Choroid plexus epithelial cell (primary cell): ENCODE measurements around the gene AP4B1.

ENCODE experiments used
- DNase-seq: peaks from one replicate; pipeline ENCODE4 v3.0.0-alpha.2; 2010; ENCODE audit warnings: low read depth
- H3K4me3 ChIP-seq: 2 replicates; pipeline ENCODE4 v1.5.1; 2011; ENCODE audit warnings: low read depth, mild to moderate bottlenecking, control low read depth, low read length, moderate library complexity
- CTCF ChIP-seq: conservative IDR thresholded peaks from 2 replicates; pipeline ENCODE4 v1.5.1; 2011; ENCODE audit warnings: low read depth, mild to moderate bottlenecking, control low read depth, inconsistent platforms, low read length, moderate library complexity

Gene AP4B1

GRCh38 chr1:113946112-113946511 lies 41.5 kb upstream of the AP4B1 start:
- no peak for TF ChIP-seq CTCF
- DNase-seq = no peak
- H3K4me3 ChIP-seq = no peak overlapping the region

DNA sequence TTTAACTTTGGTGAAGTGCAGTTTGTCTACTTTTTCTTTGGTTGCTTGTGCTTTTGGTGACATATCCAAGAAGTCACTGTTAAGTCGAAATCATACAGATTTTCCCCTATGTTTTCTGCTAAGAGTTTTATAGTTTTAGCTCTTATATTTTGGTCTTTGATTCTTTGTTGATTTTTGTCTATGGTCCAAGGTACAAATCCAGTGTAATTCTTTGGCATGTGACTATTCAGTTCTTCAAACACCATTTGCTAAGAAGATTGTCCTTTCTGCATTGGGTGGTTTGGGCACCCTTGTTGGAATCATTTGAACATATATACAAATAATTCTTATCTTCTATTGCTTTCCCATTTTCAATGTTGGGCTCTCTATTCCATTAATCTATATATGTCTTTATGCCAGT lies 40.7 kb upstream of the AP4B1 start:
- no peak for TF ChIP-seq CTCF
- H3K4me3 ChIP-seq = no peak overlapping the region
- DNase-seq = no peak

DNA sequence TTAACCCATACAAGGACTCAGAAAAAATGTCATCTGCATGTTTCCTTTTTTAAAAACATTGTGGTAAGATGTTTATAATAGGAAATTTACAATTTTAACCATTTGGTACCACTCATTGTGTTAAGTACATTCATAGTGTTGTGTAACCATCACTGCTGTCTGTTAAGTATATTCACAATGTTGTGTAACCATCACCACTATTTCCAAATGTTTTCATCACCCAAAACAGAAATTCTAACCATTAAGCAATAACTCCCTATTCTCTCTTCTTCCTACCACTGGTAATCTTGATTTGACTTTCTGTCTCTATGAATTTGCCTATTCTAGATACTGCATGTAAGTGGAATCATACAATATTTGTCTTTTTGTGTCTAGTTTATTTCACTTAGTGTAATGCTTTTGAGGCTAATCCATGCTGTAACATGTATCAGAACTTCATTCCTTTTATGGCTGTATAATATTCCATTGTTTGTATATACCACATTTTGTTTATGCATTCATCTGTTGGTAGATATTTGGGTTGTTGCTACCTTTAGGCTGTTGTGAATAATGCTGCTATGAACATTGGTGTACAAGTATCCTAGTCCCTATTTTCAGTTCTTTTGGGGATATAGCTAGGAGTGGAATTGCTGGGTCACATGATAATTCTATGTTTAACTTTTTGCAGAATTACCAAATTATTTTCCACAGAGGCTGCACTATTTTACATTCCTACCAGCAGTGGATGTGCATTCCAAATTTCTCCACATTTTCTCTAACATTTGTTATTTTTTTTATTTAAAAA lies 38.6 kb upstream of the AP4B1 start:
- no peak overlapping the region for H3K4me3 ChIP-seq
- peak; percentile 68 for DNase-seq
- no peak for TF ChIP-seq CTCF

- no peak for DNase-seq
- H3K4me3 ChIP-seq = no peak overlapping the region
- no peak for TF ChIP-seq CTCF
Measured at GRCh38 chr1:113942527-113942926, 37.9 kb upstream of the AP4B1 start.

GRCh38 chr1:113941245-113941559 lies 36.6 kb upstream of the AP4B1 start:
- H3K4me3 ChIP-seq = no peak overlapping the region
- TF ChIP-seq CTCF = no peak
- no peak for DNase-seq

DNA sequence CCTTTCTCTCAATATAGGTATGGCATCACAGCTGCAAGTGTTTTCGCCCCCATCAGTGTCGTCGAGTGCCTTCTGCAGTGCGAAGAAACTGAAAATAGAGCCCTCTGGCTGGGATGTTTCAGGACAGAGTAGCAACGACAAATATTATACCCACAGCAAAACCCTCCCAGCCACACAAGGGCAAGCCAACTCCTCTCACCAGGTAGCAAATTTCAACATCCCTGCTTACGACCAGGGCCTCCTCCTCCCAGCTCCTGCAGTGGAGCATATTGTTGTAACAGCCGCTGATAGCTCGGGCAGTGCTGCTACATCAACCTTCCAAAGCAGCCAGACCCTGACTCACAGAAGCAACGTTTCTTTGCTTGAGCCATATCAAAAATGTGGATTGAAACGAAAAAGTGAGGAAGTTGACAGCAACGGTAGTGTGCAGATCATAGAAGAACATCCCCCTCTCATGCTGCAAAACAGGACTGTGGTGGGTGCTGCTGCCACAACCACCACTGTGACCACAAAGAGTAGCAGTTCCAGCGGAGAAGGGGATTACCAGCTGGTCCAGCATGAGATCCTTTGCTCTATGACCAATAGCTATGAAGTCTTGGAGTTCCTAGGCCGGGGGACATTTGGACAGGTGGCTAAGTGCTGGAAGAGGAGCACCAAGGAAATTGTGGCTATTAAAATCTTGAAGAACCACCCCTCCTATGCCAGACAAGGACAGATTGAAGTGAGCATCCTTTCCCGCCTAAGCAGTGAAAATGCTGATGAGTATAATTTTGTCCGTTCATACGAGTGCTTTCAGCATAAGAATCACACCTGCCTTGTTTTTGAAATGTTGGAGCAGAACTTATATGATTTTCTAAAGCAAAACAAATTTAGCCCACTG lies 36.0 kb upstream of the AP4B1 start:
- H3K4me3 ChIP-seq = no peak overlapping the region
- TF ChIP-seq CTCF = no peak
- peak; percentile 51 for DNase-seq
